Measurements from ENCODE around the gene CAVIN4. TPM values are rescaled to one million over a fixed set of nuclear protein-coding genes. Genes with fewer than 3 reads are reported as not detected.

CAVIN4 gene
- total RNA-seq, 1 experiment from 2014 or later = 0.59 TPM

DNA sequence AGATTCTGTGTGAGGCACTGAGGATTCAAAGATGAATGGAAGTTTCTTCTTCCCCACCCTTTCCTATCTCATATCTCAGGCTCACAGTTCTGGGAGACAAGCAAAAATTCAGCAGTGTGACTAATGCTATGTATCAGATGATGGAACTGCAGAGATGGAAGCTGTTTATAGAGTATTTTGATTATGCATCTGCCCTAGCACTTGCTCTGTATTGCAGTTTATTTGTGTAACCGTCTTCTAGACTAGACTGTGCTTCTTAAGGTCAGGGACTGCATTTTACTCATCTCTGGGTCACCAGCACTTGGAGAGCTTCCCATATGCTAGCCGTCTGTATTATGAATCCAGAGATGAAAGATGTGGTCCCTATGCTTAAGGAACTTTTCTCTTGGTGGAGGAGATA lies 12.6 kb downstream of the CAVIN4 start:
- DNase-seq (ENCODE audit: low read depth) = peak; percentile 83

DNA sequence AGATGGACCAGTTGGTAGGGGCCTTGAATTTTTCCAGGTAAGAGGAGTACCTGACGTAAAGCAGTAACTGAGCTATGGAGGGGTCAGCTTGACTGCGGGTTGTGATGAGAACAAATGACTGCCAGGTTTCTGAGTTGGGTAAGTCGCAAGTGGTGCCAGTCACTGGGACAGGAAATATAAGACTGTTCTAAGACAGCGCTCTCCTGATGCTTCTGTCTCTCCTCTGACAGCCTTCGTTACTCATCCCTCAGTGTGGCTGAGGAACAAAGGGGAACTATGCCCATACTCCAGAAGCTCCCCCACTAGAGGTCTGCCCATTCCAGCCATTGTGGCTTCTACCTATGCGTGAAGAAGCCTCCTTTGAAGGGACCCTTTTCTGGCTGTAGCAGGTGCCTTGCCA lies 13.3 kb downstream of the CAVIN4 start:
- DNase-seq (ENCODE audit: low read depth) = no peak

- no peak for DNase-seq (ENCODE audit: low read depth)
Observed at GRCh38 chr9:100591639-100592412, 13.9 kb downstream of the CAVIN4 start.

- DNase-seq (ENCODE audit: low read depth) = peak; percentile 70
Observed at GRCh38 chr9:100595391-100596199, 17.7 kb downstream of the CAVIN4 start.

GRCh38 chr9:100597236-100597635 lies 19.4 kb downstream of the CAVIN4 start:
- peak; percentile 52 for DNase-seq (ENCODE audit: low read depth)

DNA sequence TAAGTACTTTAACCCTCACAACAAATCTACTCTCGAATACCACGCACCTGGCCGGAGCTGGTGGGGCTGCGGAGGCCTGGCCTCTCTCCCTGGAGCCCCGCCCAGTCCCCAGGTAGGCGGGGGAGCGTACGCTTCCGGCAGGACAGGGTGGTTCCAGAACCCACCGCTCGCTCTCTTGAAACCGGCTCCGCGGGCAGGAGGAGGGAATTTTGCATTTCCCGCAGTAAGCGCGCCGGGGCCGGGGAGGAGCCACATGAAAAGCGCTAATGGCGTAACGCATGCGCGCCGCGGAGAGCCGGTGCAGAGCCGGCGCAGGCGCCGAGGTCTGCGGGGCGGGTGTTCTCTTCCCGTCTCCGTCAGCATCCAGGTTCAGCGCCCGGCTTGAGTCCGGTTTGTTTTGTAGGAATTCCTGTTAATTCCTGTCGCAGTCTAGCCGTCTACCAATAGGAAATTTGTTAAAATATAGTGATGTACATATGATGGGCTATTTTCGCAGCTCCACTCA lies 20.8 kb downstream of the CAVIN4 start:
- DNase-seq (ENCODE audit: low read depth) = peak; percentile 79

- no peak for DNase-seq (ENCODE audit: low read depth)
Observed at GRCh38 chr9:100600521-100601079, 22.7 kb downstream of the CAVIN4 start.

DNA sequence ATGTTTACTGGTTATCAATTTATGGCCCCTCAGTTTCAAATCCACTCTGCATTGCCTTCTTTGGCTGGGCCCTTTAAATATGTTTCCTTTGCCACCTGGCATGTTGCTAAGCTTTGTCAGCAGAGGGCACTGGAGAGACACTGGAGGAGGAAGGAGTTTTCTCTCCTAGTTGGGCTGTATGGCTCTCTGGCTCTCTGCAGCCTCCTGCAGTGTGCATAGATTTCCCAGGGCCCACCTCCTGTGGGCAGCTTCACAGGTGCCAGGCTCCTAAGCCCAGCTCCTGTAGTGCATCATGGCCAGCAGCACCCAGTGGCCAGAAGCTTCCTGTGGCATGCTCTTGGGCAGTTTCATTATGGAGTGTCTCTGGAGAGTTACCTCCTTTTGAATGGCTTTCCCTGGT lies 23.3 kb downstream of the CAVIN4 start:
- peak; percentile 70 for DNase-seq (ENCODE audit: low read depth)

GRCh38 chr9:100602342-100602801 lies 24.5 kb downstream of the CAVIN4 start:
- peak; percentile 76 for DNase-seq (ENCODE audit: low read depth)

GRCh38 chr9:100605405-100605804 lies 27.5 kb downstream of the CAVIN4 start:
- DNase-seq (ENCODE audit: low read depth) = no peak

- no peak for DNase-seq (ENCODE audit: low read depth)
Observed at GRCh38 chr9:100619194-100619593, 41.3 kb downstream of the CAVIN4 start.

DNA sequence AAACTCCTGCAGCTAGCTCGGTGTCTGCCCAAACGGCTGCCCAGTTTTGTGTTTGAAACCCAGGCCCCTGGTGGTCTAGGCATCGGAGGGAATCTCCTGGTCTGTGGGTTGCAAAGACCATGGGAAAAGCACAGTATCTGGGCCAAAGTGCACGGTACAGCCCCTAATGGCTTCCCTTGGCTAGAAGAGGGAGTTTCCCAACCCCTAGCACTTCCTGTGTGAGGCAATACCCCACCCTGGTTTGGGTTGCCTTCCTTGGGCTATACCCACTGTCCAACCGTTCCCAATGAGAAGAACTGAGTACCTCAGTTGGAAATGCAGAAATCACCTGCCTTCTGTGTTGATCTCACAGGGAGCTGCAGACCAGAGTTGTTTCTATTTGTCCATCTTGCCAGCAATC lies 41.8 kb downstream of the CAVIN4 start:
- no peak for DNase-seq (ENCODE audit: low read depth)

GRCh38 chr9:100623969-100624368 lies 46.1 kb downstream of the CAVIN4 start:
- DNase-seq (ENCODE audit: low read depth) = no peak

DNA sequence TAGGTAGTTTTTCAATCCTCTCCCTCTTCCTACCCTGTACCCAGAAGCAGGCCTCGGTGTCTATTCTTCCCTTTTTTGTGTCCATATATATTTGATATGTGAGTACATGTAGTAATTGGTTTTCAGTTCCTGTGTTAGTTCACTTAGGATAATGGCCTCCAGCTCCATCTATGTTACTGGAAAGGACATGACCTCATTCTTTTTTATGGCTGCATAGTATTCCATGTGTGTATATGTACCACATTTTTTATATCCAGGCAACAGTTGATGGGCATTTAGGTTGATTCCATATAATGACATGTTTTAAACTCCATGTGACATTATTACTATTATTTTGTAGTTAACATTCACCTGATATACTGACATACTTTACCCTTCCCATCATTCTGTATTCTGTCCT lies 49.1 kb downstream of the CAVIN4 start:
- no peak for DNase-seq (ENCODE audit: low read depth)

GRCh38 chr9:100637787-100638186 lies 59.9 kb downstream of the CAVIN4 start:
- DNase-seq (ENCODE audit: low read depth) = peak; percentile 2

Other genes with a start within 250 kb of the CAVIN4 start
- gene TEX10, start 225.1 kb upstream of the CAVIN4 start, total RNA-seq (2014; rRNA removed; shearing (Covaris generic)) = 28.6 and 35.2 TPM in 2 replicates
- gene MSANTD3, start 150.9 kb upstream of the CAVIN4 start, total RNA-seq (2014; rRNA removed; shearing (Covaris generic)) = 83.8 and 114 TPM in 2 replicates
- gene TMEFF1, start 104.9 kb upstream of the CAVIN4 start, total RNA-seq (2014; rRNA removed; shearing (Covaris generic)) = 0.05 and 4.0 TPM in 2 replicates

All from M059J (cell line).